ENCODE data around the gene NIPA2. TPM values are rescaled to one million over a fixed set of nuclear protein-coding genes. Genes with fewer than 3 reads are reported as not detected.

The NIPA2 gene
- total RNA-seq, 1 donor from 2014 or later, result 43.6 TPM

DNA sequence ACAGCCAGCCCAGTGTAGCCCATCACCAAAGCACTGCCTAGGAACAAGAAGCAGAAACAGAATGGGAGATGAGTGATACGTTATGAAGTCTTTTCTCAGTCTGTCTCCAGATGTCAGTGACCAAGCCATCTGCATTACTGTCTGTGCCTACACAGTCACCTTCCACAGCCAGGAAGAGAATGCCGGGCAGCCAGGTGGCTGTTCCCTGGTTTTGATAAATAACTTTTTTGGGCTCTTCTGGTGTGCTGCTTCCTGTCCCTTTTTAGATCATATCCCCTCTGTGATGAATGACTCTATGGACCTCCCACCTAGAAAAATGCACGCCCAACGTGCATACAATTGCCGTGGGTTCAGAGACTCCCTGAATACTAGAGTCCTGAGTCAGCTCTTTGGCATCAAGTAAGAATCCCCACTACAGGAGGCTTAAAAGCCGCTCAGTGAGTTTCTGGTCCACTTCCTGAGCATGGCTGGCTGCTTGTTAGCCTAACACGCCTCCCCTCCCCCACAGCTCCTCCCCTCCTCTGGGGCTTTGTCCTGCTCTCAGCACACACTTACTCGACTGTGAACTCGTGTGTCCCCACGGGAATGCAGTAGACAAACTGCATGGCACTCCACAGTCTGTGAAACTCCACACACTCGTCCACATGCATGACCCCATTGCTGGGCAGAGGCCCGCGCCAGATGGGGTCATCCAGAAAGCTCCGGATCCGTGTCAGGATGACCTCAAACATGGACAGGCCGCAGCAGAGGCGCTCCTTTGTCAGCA lies 34.7 kb downstream of the NIPA2 start:
- Histone ChIP-seq H3K27me3 (ENCODE audit: low read depth) (no peaks in the 10 kb centered on the region), H3K4me3 (no peak overlapping the region), H3K9me3 (no peaks in the 10 kb centered on the region), H3K27ac (no peak overlapping the region), H3K36me3 (peaks cover 100% of the 10 kb centered on the region), H3K4me1 (no peaks in the 10 kb centered on the region)
- no peak for TF ChIP-seq CTCF (IDR thresholded peaks at IDR 0.05)
- intact Hi-C loops (cut with DNase I), result no loop called here
- no peak for ATAC-seq
- DNase-seq, result no peak

DNA sequence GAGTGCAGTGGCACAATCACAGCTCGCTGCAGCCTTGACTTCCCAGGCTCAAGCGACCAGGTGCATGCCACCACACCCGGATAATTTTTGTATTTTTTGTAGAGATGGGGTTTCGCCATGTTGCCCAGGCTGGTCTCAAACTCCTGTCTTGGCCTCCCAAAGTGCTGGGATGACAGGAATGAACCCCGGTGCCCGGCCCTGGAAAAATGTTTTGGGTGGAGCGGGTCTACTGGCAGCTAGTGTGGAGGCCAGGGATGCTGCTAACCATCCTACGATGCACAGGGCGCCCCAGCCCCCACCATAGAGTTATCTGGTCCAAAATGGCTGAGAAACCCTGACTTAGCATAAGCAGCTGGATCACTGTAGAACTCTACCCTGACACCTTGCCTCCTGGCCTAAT lies 35.4 kb downstream of the NIPA2 start:
- no peak for DNase-seq
- H3K9me3 ChIP-seq, result no peaks in the 10 kb centered on the region
- TF ChIP-seq CTCF (IDR thresholded peaks at IDR 0.05), result no peak
- ATAC-seq, result no peak
- no peaks in the 10 kb centered on the region for H3K27me3 ChIP-seq (ENCODE audit: low read depth)
- no peak overlapping the region for H3K27ac ChIP-seq
- no peaks in the 10 kb centered on the region for H3K4me1 ChIP-seq
- H3K36me3 ChIP-seq, result peaks cover 99% of the 10 kb centered on the region
- intact Hi-C loops (cut with DNase I), result no loop called here
- H3K4me3 ChIP-seq, result no peak overlapping the region

DNA sequence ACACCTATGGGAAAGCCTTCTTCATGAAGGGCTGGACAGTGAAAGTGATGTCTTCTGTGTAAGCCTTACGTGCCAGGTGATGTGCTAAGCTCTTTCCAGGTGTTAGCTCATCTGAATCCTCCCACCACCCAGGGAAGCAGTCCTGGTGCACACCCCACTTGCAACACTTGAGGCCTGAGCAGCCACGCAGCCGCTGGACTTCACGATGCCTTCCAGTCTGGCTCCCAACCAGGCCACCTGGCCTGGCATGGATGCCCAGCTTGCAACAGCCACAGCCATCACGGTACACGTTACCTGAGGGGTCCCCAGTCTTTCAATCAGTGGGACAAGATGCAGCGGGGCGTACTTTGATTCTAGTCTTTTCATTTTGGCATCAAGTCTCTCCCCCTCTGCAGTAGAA lies 35.8 kb downstream of the NIPA2 start:
- intact Hi-C loops (cut with DNase I), result no loop called here
- no peak for ATAC-seq
- TF ChIP-seq CTCF (IDR thresholded peaks at IDR 0.05), result no peak

GRCh38 chr15:22874966-22875365 lies 36.5 kb downstream of the NIPA2 start:
- H3K36me3 ChIP-seq, result peaks cover 99% of the 10 kb centered on the region
- intact Hi-C loops (cut with DNase I), result no loop called here

More for the DNA sequence above, 35.8 kb downstream of the NIPA2 start:
- H3K27ac ChIP-seq, result no peak overlapping the region
- H3K9me3 ChIP-seq, result no peaks in the 10 kb centered on the region
- DNase-seq, result no peak
- no peaks in the 10 kb centered on the region for H3K27me3 ChIP-seq (ENCODE audit: low read depth)
- no peaks in the 10 kb centered on the region for H3K4me1 ChIP-seq
- H3K36me3 ChIP-seq, result peaks cover 99% of the 10 kb centered on the region
- no peak overlapping the region for H3K4me3 ChIP-seq

GRCh38 chr15:22877117-22877516 lies 38.7 kb downstream of the NIPA2 start:
- Histone ChIP-seq H3K36me3 (peaks cover 99% of the 10 kb centered on the region), H3K27me3 (ENCODE audit: low read depth) (no peaks in the 10 kb centered on the region), H3K4me1 (no peaks in the 10 kb centered on the region), H3K27ac (no peak overlapping the region), H3K9me3 (no peaks in the 10 kb centered on the region), H3K4me3 (no peak overlapping the region)
- DNase-seq, result no peak
- intact Hi-C loops (cut with DNase I), result no loop called here
- TF ChIP-seq CTCF (IDR thresholded peaks at IDR 0.05), result no peak
- no peak for ATAC-seq

More at GRCh38 chr15:22874966-22875365, 36.5 kb downstream of the NIPA2 start:
- no peaks in the 10 kb centered on the region for H3K27me3 ChIP-seq (ENCODE audit: low read depth)
- ATAC-seq (no peak), DNase-seq (no peak)
- no peak overlapping the region for H3K4me3 ChIP-seq
- no peaks in the 10 kb centered on the region for H3K4me1 ChIP-seq
- TF ChIP-seq CTCF (IDR thresholded peaks at IDR 0.05), result no peak
- no peaks in the 10 kb centered on the region for H3K9me3 ChIP-seq
- no peak overlapping the region for H3K27ac ChIP-seq

All from lower lobe of right lung (tissue), 2 donors.